OCI-LY3 (cell line): ENCODE data around the gene SNX25.

Experiments used
- EZH2phosphoT487 ChIP-seq: fragments of 200-600 bp; shearing (Covaris generic); IDR thresholded peaks from 2 replicates; pipeline ENCODE4 v1.6.1; 2018; ENCODE audit warnings: antibody characterized with exemption, mixed run types, low read depth
- TF ChIP-seq, protein P1 (sequence below): fragments of 200-600, 300-600 bp; sonication (generic); IDR thresholded peaks from 2 replicates; pipeline ENCODE4 v1.5.1; 2014; ENCODE audit warnings: antibody characterized with exemption, low read length, low read depth

DNA sequence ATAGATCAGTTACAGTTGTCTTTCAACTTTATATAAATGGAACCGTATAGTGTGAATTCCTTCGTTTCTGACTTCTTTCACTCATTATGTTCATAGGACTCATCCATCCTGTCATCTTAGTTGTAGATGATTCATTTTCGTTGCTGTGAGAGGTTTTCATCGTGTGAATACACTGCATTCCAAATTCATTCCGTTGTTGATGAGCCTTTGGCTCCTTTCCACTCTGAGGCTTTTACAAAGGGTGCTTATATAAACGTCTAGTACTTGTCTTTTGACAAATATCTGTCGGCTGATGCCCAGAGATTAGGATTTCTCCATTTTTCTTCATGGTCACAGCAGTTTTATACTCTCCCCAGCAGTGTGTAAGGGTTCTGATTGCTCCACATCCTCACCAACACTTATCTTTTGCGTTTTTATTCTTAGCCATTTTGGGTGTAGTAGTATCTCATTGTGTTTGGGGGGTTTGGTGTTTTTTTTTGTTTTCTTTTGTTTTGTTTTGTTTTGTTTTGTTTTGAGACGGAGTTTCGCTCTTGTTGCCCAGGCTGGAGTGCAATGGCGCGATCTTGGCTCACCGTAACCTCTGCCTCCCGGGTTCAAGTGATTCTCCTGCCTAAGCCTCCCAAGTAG is 137.7 kb downstream of the SNX25 start:
- TF ChIP-seq, protein P1, sequence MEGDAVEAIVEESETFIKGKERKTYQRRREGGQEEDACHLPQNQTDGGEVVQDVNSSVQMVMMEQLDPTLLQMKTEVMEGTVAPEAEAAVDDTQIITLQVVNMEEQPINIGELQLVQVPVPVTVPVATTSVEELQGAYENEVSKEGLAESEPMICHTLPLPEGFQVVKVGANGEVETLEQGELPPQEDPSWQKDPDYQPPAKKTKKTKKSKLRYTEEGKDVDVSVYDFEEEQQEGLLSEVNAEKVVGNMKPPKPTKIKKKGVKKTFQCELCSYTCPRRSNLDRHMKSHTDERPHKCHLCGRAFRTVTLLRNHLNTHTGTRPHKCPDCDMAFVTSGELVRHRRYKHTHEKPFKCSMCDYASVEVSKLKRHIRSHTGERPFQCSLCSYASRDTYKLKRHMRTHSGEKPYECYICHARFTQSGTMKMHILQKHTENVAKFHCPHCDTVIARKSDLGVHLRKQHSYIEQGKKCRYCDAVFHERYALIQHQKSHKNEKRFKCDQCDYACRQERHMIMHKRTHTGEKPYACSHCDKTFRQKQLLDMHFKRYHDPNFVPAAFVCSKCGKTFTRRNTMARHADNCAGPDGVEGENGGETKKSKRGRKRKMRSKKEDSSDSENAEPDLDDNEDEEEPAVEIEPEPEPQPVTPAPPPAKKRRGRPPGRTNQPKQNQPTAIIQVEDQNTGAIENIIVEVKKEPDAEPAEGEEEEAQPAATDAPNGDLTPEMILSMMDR = no peak
- no peak for TF ChIP-seq EZH2phosphoT487
